GM12891 (cell line): ENCODE data around the gene TREML4.

Experiments used
- POLR2A ChIP-seq: IDR thresholded peaks from 2 replicates; pipeline ENCODE4 v1.6.1; 2011; ENCODE audit warnings: low read depth, low read length, control low read depth
- POLR2AphosphoS5 ChIP-seq: IDR thresholded peaks from 2 replicates; pipeline ENCODE4 v1.6.1; 2011; ENCODE audit warnings: low read depth, low read length, control low read depth
- POU2F2 ChIP-seq: IDR thresholded peaks from 2 replicates; pipeline ENCODE4 v1.6.1; 2011; ENCODE audit warnings: low read depth, mild to moderate bottlenecking, control low read depth, low read length, moderate library complexity
- TAF1 ChIP-seq: IDR thresholded peaks from 2 replicates; pipeline ENCODE4 v1.6.1; 2011; ENCODE audit warnings: low read depth, low read length, control low read depth

GRCh38 chr6:41215777-41216176, 12.4 kb upstream of the TREML4 start:
- TF ChIP-seq POLR2A, result no peak
- no peak for TF ChIP-seq TAF1
- TF ChIP-seq POU2F2, result no peak
- no peak for TF ChIP-seq POLR2AphosphoS5
